Neural crest cell (in vitro differentiated cells): Measurements from ENCODE around the gene RBM19. TPM values are rescaled to one million over a fixed set of nuclear protein-coding genes. Genes with fewer than 3 reads are reported as not detected.

Experiments
- DNase-seq: peaks from one replicate; pipeline ENCODE4 v3.0.0; 2021; ENCODE audit warnings: low read depth, mixed read lengths, low spot score
- H3K27ac Mint-ChIP-seq: one replicate; pipeline ENCODE4 v1.8.0; 2021; ENCODE audit warnings: mild to moderate bottlenecking, mixed read lengths; ENCODE audit not compliant: unreplicated experiment
- H3K27me3 Mint-ChIP-seq: 2 replicates; pipeline ENCODE4 v1.8.0; 2021; ENCODE audit warnings: low read depth, mild to moderate bottlenecking, mixed read lengths
- H3K36me3 Mint-ChIP-seq: 2 replicates; pipeline ENCODE4 v1.8.0; 2021; ENCODE audit warnings: low read depth, mild to moderate bottlenecking, mixed read lengths
- H3K4me1 Mint-ChIP-seq: 2 replicates; pipeline ENCODE4 v1.8.0; 2021; ENCODE audit warnings: mixed read lengths
- H3K4me3 Mint-ChIP-seq: one replicate; pipeline ENCODE4 v1.8.0; 2021; ENCODE audit warnings: mild to moderate bottlenecking, mixed read lengths
- H3K9me3 Mint-ChIP-seq: 2 replicates; pipeline ENCODE4 v1.8.0; 2021; ENCODE audit warnings: mixed read lengths
- total RNA-seq: library from RNA; stranded (reverse); gene quantifications from 2 replicates; pipeline ENCODE4 v1.2.1, GENCODE V29; 2021
- TF ChIP-seq, protein P1 (sequence below): fragments of 200-600 bp; sonication (generic); conservative IDR thresholded peaks from 2 replicates; pipeline ENCODE4 v1.5.0; 2021; ENCODE audit warnings: antibody characterized with exemption, mild to moderate bottlenecking

Gene RBM19
- total RNA-seq, 1 donor from 2014 or later, result 42.6 TPM

DNA sequence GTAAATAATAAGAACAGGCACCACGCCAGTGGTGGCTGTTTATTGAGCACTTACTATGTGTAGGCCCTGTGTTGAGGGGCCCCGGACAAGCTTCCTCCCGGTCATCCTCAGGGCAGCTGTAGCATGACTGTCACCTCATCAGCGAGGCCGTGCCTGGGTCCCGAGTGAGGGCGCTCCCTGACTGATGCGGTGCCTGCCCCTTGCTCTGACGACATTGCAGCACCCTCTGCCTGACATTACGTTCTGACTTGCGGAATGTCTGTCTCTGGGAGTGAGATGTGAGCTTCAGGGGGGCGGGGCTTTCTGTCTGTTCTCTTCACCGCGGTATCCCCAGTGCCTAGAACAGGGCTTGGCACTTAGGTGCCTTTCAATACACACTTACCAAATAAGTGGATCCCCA lies 167.6 kb downstream of the RBM19 start:
- no peak overlapping the region for H3K4me3 Mint-ChIP-seq
- TF ChIP-seq, protein P1, sequence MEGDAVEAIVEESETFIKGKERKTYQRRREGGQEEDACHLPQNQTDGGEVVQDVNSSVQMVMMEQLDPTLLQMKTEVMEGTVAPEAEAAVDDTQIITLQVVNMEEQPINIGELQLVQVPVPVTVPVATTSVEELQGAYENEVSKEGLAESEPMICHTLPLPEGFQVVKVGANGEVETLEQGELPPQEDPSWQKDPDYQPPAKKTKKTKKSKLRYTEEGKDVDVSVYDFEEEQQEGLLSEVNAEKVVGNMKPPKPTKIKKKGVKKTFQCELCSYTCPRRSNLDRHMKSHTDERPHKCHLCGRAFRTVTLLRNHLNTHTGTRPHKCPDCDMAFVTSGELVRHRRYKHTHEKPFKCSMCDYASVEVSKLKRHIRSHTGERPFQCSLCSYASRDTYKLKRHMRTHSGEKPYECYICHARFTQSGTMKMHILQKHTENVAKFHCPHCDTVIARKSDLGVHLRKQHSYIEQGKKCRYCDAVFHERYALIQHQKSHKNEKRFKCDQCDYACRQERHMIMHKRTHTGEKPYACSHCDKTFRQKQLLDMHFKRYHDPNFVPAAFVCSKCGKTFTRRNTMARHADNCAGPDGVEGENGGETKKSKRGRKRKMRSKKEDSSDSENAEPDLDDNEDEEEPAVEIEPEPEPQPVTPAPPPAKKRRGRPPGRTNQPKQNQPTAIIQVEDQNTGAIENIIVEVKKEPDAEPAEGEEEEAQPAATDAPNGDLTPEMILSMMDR, result no peak
- no peaks in the 10 kb centered on the region for H3K36me3 Mint-ChIP-seq
- peaks cover 13% of the 10 kb centered on the region for H3K4me1 Mint-ChIP-seq
- no peak for DNase-seq
- H3K27ac Mint-ChIP-seq, result no peak overlapping the region
- no peaks in the 10 kb centered on the region for H3K9me3 Mint-ChIP-seq
- no peaks in the 10 kb centered on the region for H3K27me3 Mint-ChIP-seq

DNA sequence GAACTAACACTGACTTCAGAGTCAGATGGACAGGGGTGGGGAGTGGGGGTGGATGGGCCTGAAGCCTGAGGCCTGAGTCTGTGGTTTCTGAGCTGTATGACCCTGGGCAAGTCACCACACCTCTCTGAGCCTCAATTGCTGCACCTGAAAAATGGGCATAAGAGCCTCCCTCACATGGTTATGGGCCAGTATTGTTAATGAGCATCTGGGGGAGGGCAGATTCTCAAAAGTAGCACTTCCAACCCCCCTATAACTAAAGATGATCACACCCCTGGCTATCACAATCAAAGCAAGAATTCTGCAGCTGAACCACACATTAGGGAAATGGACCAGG lies 168.6 kb downstream of the RBM19 start:
- no peaks in the 10 kb centered on the region for H3K27me3 Mint-ChIP-seq
- H3K9me3 Mint-ChIP-seq, result no peaks in the 10 kb centered on the region
- no peaks in the 10 kb centered on the region for H3K36me3 Mint-ChIP-seq
- TF ChIP-seq, protein P1, result no peak
- H3K27ac Mint-ChIP-seq, result no peak overlapping the region
- peaks cover 13% of the 10 kb centered on the region for H3K4me1 Mint-ChIP-seq
- H3K4me3 Mint-ChIP-seq, result no peak overlapping the region
- DNase-seq, result no peak

DNA sequence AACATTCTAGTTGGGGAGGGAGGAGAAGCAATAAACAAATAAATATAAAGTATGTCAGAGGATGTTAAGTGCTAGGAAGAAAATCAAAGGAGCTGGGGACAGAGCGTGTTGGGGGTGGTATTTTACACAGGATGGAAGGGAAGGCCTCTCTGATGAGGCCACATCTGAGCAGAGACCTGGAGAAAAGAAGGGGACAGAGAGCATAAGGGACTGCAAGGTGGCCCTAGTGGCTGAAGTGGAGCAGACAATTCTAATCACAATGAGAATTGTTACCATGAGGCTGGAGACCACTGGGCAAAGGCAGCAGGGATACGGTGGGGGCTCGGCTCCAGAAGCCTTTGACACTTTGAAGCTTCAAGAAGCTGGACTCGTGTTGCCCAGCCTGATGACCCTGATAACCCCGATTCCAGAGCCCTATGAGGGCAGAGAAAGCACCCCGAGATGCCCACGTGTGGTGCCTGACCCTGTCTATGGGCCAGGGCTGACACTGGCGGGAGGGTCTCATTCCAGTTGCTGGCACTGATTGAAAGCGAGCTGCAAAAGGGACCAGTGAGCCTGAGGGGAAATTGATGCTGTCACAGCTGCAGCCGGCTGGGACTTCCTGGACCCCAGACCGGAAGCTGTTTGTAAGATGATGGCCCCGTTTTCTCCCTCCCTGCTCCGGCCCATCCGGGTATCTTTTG lies 169.1 kb downstream of the RBM19 start:
- DNase-seq, result no peak
- no peaks in the 10 kb centered on the region for H3K36me3 Mint-ChIP-seq
- H3K4me1 Mint-ChIP-seq, result peaks cover 13% of the 10 kb centered on the region
- H3K27ac Mint-ChIP-seq, result peak overlapping the region; percentile 89
- TF ChIP-seq, protein P1, result no peak
- H3K4me3 Mint-ChIP-seq, result no peak overlapping the region
- no peaks in the 10 kb centered on the region for H3K27me3 Mint-ChIP-seq
- H3K9me3 Mint-ChIP-seq, result no peaks in the 10 kb centered on the region

DNA sequence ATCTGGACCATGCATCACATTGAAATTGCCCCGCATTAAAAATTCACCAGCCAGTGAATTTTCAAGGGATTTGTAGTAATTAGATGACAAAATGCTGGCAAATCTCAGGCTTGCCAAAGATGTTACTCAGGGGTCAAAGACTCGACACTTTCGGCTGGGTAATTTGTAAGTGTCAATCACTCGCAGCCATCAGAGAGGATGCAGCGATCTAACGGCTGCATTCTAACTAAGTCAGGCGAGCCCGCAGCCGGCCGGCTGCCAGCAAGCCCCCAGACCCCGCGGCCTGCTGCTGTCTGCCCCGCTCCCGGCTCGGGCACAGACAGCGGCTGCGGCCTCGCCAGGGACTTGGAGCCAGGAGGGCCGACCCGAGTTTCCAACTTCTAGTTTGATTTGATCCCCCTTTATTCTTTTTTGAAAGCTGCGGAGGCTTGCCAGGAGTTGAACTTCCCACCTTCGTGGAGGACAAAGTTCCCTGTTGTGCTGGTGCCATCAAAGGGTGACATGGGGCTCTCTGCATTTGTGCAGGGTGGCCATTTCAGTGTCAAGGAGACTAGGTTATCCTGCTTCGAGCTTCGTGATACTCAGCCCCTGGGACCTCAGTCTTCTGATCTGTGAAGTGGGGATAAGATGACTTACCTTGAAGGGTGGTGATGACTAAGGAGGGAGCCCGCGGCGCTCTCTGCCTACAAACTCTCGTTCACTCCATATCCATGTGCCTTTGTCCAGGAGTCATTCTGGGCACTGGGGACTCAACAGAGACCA lies 169.9 kb downstream of the RBM19 start:
- no peak overlapping the region for H3K4me3 Mint-ChIP-seq
- no peaks in the 10 kb centered on the region for H3K36me3 Mint-ChIP-seq
- peaks cover 4% of the 10 kb centered on the region for H3K27me3 Mint-ChIP-seq
- TF ChIP-seq, protein P1, result no peak
- H3K27ac Mint-ChIP-seq, result peak overlapping the region; percentile 89
- DNase-seq, result no peak
- no peaks in the 10 kb centered on the region for H3K9me3 Mint-ChIP-seq
- H3K4me1 Mint-ChIP-seq, result peaks cover 13% of the 10 kb centered on the region

DNA sequence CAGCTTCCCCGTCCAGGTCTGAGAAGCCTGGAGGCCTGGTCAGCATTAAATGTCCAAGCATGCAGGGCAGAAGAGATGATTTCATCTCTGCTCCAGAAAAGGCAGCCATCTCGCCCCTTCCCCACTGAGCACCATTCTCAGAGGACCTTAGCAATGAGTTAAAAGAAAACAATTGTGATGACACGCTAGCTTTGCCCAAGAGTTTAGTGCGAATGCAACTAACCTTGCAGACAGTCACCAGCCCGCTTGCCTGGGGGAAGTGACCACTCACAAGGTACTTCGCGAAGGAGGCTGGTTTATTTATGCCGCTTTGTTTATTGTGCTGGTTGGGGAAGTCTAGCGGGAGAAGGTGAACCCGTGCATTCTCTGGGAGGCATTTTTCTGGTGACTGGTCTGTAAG lies 170.7 kb downstream of the RBM19 start:
- DNase-seq, result no peak
- H3K4me1 Mint-ChIP-seq, result peaks cover 13% of the 10 kb centered on the region
- H3K4me3 Mint-ChIP-seq, result no peak overlapping the region
- H3K27ac Mint-ChIP-seq, result peak overlapping the region; percentile 61
- H3K9me3 Mint-ChIP-seq, result no peaks in the 10 kb centered on the region
- H3K36me3 Mint-ChIP-seq, result no peaks in the 10 kb centered on the region
- TF ChIP-seq, protein P1, result no peak
- peaks cover 10% of the 10 kb centered on the region for H3K27me3 Mint-ChIP-seq
